A673 (cell line): Measurements from ENCODE around the gene PDGFD.

Experiments
- EZH2 ChIP-seq: fragments of 200-600 bp; sonication (generic); IDR thresholded peaks from 2 replicates; pipeline ENCODE4 v1.6.1; 2017; ENCODE audit warnings: borderline replicate concordance, low read depth, mild to moderate bottlenecking, mixed read lengths, antibody characterized with exemption, low read length; ENCODE audit not compliant: poor library complexity, severe bottlenecking
- TF ChIP-seq, protein P1 (sequence below): fragments of 300-800, 200-600 bp; sonication (generic); conservative IDR thresholded peaks from 2 replicates; pipeline ENCODE4 v1.5.1; 2017; ENCODE audit warnings: low read depth, mild to moderate bottlenecking, antibody characterized with exemption, low read length, moderate library complexity, mixed read lengths

DNA sequence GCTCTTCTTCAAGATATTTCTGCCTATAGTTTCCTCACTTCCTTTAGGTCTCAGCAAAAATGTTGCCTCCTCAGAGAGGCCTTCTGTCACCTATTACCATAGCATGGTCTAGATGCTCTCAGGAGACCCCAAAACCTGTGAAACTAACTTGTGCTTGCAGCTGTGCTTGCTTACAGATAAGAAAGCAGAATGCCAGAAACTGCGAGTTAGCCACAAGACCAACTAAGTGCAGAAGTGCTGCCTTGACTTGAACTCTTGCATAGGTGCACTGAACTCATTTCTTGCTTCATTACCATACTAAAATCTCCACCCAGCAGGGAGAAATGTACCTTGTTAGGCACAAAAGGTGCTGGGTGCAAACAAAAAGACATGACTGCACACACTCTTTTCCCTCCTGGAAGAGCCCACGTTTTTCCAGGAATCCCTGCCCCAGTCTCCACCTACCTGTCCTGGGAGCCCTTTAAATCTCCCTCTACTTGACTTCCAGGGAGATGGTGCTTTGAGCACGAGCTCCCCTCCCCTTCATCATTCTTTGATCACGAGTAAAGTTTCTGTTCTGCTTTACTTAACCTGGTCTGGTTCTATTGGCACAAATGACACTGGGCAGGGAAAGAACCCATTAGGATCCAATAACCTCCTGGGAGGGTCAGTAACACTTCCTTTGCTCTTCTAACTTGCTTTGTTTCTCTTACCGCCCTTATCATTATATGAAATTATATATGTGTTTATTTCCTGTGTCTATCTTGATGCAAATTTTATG lies 265.2 kb downstream of the PDGFD start:
- TF ChIP-seq, protein P1, sequence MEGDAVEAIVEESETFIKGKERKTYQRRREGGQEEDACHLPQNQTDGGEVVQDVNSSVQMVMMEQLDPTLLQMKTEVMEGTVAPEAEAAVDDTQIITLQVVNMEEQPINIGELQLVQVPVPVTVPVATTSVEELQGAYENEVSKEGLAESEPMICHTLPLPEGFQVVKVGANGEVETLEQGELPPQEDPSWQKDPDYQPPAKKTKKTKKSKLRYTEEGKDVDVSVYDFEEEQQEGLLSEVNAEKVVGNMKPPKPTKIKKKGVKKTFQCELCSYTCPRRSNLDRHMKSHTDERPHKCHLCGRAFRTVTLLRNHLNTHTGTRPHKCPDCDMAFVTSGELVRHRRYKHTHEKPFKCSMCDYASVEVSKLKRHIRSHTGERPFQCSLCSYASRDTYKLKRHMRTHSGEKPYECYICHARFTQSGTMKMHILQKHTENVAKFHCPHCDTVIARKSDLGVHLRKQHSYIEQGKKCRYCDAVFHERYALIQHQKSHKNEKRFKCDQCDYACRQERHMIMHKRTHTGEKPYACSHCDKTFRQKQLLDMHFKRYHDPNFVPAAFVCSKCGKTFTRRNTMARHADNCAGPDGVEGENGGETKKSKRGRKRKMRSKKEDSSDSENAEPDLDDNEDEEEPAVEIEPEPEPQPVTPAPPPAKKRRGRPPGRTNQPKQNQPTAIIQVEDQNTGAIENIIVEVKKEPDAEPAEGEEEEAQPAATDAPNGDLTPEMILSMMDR: no peak
- no peak for TF ChIP-seq EZH2
